Sigmoid colon (tissue), 3 donors: ENCODE measurements around the gene CCL2.

Source experiments
- CTCF ChIP-seq, 4 experiments: fragments of 450-650 bp in 3 of 4; fragments of 200-600 bp in 1 of 4; IDR thresholded peaks; one replicate each; pipeline ENCODE4 v1.5.1; 2016 to 2019; ENCODE audit warnings: antibody characterized with exemption in 4 of 4, mild to moderate bottlenecking in 3 of 4, moderate library complexity in 2 of 4
- POLR2A ChIP-seq, 2 donors: fragments of 450-650 bp; IDR thresholded peaks; one replicate each; pipeline ENCODE4 v1.6.1; 2016; ENCODE audit warnings: antibody characterized with exemption in 2 of 2, mild to moderate bottlenecking in 2 of 2, moderate library complexity in 2 of 2

- TF ChIP-seq CTCF (IDR thresholded peaks at IDR 0.05) (no peak), POLR2A (IDR thresholded peaks at IDR 0.05) (no peak)
These were observed 6.5 kb upstream of the CCL2 start for GRCh38 chr17:34248511-34249024.
